Stimulated activated CD4-positive, alpha-beta T cell treated with anti-CD3 and anti-CD28 coated beads, Interleukin-4, amount 100 ng/mL, for 4 hours (primary cell): ENCODE measurements around the gene CKB.

Experiments used
- DNase-seq, 2 experiments: peaks; one replicate each; pipeline ENCODE4 v3.0.0-alpha.2; 2020

CKB gene

GRCh38 chr14:103510724-103511693, 11.6 kb downstream of the CKB start:
- DNase-seq, result no peak

DNA sequence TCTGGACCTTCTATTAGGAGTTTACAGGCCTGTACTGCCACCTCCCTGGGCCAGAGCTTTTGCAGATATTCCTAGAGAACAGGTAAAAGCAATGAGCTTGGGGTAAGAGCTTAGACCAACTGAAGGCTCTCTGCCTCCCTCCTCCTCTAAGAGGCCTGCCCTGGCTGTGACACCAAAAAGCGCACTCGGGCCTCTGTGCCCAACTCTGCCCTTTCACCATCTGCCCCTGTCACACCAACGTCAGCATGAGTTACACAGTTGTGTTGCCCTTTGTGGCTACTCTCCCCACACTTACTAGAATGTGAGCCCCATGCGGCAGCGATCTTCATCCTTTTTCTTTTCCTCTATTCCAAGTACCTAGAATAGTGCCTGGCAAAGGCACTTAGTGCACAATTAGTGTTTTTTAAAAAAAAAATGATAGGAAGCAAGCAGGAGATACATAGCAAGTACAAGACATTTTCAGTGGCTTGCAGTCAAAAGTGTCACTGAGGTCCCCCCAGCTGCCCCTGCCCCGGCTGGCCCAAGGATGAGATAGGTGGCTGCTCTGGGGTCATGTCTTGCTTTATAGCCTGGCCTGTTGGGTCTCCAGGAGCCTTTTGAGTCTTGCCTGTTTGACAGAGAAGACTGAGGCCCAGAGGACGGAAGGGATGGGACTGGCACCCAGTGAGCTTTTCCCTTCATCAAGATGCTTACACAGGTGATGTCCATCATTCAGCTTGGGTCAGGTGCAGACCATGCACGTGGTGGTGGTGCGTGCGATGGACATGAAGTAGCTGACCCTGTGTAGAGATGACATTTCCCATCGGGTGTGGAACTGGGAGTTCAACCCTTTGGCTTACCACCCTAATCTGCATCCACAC, 12.5 kb downstream of the CKB start:
- no peak for DNase-seq

GRCh38 chr14:103508521-103509329, 13.9 kb downstream of the CKB start:
- no peak for DNase-seq

DNA sequence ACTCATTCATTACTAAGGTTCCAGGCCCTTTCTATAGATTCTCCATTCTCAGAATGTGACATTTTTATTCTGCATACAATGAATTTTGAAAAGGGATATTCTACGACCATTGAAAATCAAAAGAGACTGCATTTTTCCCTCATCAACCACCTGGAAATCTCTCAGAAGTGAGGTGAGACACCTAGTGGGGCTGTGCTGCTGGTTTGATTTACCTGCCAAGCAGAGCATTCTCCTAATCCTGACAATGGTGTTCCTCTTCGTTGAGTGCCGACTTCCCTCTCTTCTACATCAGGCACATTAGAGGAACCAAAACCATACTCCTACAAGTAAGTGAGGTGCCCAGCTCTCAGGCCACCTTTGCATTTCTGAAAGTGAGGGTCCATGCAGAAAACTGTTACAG, 14.9 kb downstream of the CKB start:
- DNase-seq, result no peak

DNA sequence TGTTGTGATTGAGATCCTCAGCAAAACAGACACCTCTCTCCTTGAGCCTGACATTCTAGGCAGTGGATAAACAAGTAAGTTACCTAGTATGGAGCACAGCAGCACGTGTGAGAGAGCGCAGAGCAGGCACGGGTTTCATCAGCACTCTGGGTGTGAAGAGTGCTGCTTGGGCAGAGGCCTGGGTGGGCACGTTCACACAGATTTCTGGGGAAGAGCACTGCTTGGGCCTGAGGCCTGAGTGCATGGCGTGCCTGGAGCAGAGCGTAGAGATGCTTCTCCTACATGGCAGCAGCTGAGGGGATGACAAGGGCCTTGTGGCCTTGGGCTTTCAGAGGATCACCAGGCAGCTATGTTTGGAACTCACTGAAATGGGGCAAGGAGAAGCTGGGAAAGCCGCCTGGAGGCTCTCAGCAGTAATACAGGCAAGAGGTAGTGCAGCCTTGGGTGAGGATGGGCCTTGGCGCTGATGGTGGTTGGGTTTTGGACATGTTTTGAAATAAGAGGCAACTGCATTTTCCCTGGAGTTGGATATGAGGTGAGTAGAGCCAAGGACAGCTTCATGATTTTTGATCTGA, 17.6 kb downstream of the CKB start:
- no peak for DNase-seq

GRCh38 chr14:103503296-103503695, 19.3 kb downstream of the CKB start:
- DNase-seq, result no peak

DNA sequence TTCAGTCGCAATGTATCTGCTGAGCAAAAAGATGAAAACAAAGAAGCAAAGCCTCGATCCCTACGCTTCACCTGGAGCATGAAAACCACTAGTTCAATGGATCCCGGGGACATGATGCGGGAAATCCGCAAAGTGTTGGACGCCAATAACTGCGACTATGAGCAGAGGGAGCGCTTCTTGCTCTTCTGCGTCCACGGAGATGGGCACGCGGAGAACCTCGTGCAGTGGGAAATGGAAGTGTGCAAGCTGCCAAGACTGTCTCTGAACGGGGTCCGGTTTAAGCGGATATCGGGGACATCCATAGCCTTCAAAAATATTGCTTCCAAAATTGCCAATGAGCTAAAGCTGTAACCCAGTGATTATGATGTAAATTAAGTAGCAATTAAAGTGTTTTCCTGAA, 19.8 kb downstream of the CKB start:
- DNase-seq, result no peak

DNA sequence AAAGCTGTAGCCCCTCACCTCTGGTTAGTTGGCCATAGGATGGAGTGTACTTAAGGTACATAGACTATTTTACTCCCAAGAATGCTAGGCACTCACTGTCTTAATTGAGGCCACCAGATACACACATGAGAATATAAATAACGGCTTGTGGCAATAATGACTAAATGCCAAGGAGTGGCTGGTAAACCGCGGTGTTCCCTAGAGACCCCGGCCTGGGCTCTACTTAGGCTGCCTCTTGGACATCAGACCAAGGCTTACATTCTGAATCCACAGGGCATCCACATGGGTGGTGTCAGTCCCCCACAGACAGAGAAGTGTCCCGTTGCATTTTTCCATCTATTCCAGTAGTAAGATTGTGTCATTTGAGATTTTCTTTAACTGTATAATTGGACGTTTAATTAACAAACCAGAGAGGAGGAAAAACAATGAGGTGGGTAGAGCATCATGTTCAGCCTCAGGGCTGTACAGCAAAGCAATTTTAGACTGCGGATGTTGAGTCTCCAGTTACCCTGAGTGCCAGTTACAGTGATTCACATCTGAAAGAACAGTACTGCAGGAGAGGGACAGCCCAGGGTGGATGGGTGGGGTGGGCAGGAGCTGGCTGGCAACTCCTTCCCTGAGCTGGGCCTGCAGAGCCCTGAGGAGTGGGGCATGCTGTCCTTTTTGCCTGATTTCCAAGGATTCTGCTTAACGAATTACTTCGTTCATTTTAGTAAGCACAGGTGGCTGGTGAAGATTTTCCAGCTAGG, 20.5 kb downstream of the CKB start:
- DNase-seq, result no peak

DNA sequence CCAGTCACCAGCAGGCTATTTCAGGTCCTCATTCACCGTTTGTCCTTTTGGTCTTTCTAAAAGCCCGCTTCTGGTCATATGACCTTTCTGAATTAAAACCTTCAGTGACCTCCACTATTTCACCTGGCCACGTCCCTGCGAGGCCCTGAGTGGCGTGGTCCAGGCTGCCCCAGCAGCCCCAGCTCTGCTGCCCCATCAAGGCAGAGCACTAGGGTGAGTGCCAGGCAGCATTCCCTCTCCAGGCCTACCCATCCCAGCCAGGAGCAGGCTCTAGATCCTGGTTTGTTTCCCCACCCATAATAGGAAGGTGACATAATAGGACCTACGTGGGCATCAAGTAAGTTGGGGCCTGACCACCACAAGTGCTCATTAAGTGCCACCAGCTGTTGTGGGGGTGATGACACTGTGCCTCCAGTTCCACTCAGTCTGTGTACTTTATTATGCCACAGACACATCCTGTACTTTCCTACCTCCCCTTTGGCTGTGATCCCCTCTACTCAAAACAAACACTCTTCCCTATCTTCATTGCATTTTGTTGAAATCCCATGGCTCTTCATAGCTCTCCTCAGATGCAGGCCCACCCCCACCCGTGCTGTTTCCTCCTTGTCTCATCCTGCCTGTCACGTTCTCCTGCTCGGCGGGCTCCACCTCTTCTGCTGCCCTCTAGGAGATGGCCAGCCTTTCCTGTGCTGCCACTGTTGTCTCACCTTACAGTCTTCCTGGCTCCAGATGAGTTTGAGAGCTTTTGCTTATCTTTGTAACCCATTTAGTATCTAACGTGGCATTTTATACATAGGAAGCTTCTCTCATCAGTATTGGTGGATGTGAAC, 21.4 kb downstream of the CKB start:
- DNase-seq, result no peak

GRCh38 chr14:103500148-103500990, 22.3 kb downstream of the CKB start:
- peak; percentile 67 to 81 for DNase-seq

GRCh38 chr14:103499709-103500108, 22.9 kb downstream of the CKB start:
- DNase-seq, result no peak

DNA sequence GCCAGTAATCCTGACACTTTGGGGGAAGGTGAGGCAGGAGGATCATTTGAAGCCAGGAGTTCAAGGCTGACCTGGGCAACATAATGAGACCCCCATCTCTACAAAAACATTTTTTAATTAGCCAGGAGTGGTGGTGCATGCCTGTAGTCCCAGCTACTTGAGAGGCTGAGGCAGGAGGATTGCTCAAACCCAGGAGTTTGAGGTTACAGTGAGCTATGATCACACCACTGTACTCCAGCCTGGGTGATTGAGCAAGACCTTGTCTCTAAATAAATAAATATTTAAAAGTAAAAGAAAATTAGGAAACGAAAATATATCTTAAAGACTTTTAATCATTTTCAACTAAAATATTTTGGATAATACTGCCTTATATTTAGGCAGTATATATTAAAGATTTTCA, 25.9 kb downstream of the CKB start:
- no peak for DNase-seq

- DNase-seq, result no peak
Measured at GRCh38 chr14:103495854-103496253, 26.8 kb downstream of the CKB start.

- no peak for DNase-seq
Measured at GRCh38 chr14:103492156-103492925, 30.3 kb downstream of the CKB start.

DNA sequence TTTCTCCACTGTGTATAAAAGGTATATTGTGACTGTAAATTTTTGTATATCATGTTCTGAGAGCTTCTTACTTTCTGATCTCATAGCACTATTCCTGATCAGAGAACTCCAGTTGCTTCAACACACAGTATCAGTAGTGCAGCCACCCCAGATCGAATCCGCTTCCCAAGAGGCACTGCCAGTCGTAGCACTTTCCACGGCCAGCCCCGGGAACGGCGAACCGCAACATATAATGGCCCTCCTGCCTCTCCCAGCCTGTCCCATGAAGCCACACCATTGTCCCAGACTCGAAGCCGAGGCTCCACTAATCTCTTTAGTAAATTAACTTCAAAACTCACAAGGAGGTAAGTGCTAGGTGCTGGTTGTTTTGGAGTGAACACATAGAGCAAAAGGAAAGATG, 30.9 kb downstream of the CKB start:
- no peak for DNase-seq

DNA sequence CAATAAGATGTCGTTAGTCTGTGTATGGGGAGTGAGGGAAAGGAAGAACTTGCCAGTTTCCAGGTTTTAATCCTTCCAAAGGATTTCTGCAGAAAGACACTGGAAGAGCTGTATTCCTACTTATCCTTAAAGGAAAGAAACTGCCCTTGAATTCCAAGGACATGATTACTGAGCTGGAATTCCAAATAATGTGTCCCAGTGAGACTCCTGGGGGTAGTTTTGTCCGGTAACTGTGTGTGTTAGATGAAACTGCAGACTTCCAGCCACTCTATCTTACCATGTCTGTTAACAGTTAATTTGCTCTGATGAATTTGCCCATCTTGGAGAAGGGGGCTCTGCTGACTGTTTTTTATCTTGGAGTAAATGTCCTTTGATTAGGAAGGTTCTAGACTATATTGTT, 33.0 kb downstream of the CKB start:
- no peak for DNase-seq

- DNase-seq, result no peak
Measured at GRCh38 chr14:103488960-103489359, 33.7 kb downstream of the CKB start.

GRCh38 chr14:103488071-103488470, 34.6 kb downstream of the CKB start:
- DNase-seq, result no peak

GRCh38 chr14:103485504-103485903, 37.1 kb downstream of the CKB start:
- DNase-seq, result no peak
